HCT116 (cell line): ENCODE results near the gene CNKSR3. TPM values are rescaled to one million over a fixed set of nuclear protein-coding genes. Genes with fewer than 3 reads are reported as not detected.

ENCODE experiments used
- ATAC-seq: fragments of 200-7000 bp; cut with Tn5 transposase; 2 replicates; pipeline ENCODE4 v1.9.1; 2020; ENCODE audit warnings: mild to moderate bottlenecking, moderate library complexity
- BruUV-seq: library from RNA; stranded (reverse); fragments of 400-500 nt; replicated peaks from 2 replicates; lab custom pipeline; 2021; lab: Mats Ljungman, UMichigan
- CTCF ChIA-PET: fragments of 300-600 bp; sonication (Branson Sonifier 250); formaldehyde crosslinking; loops from one replicate; lab custom pipeline; 2021; ENCODE audit warnings: antibody characterized with exemption; lab: Charles Lee
- POLR2A ChIA-PET: fragments of 300-600, 350-600 bp; sonication (Branson Sonifier 250); formaldehyde crosslinking; loops from one replicate; lab custom pipeline; 2021; ENCODE audit warnings: antibody characterized with exemption; lab: Charles Lee
- RAD21 ChIA-PET, 2 experiments: fragments of 300-600 bp; sonication (Branson Sonifier 250); formaldehyde crosslinking; loops; one replicate each; lab custom pipeline; 2023; ENCODE audit warnings: low total read pairs in 2 of 2; ENCODE audit not compliant: uncharacterized antibody in 2 of 2, unreplicated experiment in 2 of 2, low non-redundant PET in 1 of 2; lab: Charles Lee
- DNase-seq: peaks from one replicate; pipeline ENCODE4 v3.0.0-alpha.2; 2010; ENCODE audit warnings: low read depth, low spot score
- H2AFZ ChIP-seq: fragments of 200-600 bp; shearing (Covaris generic), sonication (generic); 2 replicates; pipeline ENCODE4 v1.6.1; 2017; ENCODE audit warnings: low read depth, mixed run types, mixed read lengths, antibody characterized with exemption, low read length; ENCODE audit not compliant: poor library complexity, severe bottlenecking
- H3K27ac ChIP-seq: 2 replicates; pipeline ENCODE4 v1.5.1; 2012; ENCODE audit warnings: low read depth, low read length
- H3K27me3 ChIP-seq: fragments of 200-600 bp; sonication (generic); 2 replicates; pipeline ENCODE4 v1.6.1; 2016; ENCODE audit warnings: mixed run types, low read length, mixed read lengths; ENCODE audit not compliant: insufficient read depth
- H3K36me3 ChIP-seq, 2 experiments: fragments of 200-500 bp in 1 of 2; fragments of 200-600 bp in 1 of 2; sonication (Bioruptor generic) in 1 of 2; sonication (generic) in 1 of 2; 2 replicates each; pipeline versions ENCODE4 v1.5.1 to v1.6.1; 2014 to 2016; ENCODE audit warnings: low read length in 2 of 2, inconsistent platforms in 1 of 2, mixed read lengths in 1 of 2, mixed run types in 1 of 2; ENCODE audit not compliant: insufficient read depth in 2 of 2, control insufficient read depth in 1 of 2
- H3K4me1 ChIP-seq, 2 experiments: fragments of 200-600 bp in 1 of 2; sonication (generic) in 1 of 2; 2 replicates each; pipeline versions ENCODE4 v1.5.1 to v1.6.1; 2012 to 2017; ENCODE audit warnings: low read length in 2 of 2, inconsistent platforms in 1 of 2, mild to moderate bottlenecking in 1 of 2, mixed read lengths in 1 of 2, mixed run types in 1 of 2, moderate library complexity in 1 of 2; ENCODE audit not compliant: insufficient read depth in 2 of 2, control insufficient read depth in 1 of 2
- H3K4me2 ChIP-seq: fragments of 200-600 bp; sonication (generic); 2 replicates; pipeline ENCODE4 v1.6.1; 2017; ENCODE audit warnings: mixed run types, low read length, mixed read lengths
- H3K4me3 ChIP-seq, 2 experiments: fragments of 200-600 bp in 1 of 2; sonication (generic) in 1 of 2; replicated peaks in 1 of 2; 2 replicates each; pipeline ENCODE4 v1.5.1; 2011 to 2016; ENCODE audit warnings: low read length in 2 of 2, control low read depth in 1 of 2, low read depth in 1 of 2, mild to moderate bottlenecking in 1 of 2, mixed read lengths in 1 of 2, mixed run types in 1 of 2
- H3K79me2 ChIP-seq: fragments of 200-600 bp; sonication (generic); 2 replicates; pipeline ENCODE4 v1.6.1; 2017; ENCODE audit warnings: mild to moderate bottlenecking, mixed run types, low read length, moderate library complexity, mixed read lengths; ENCODE audit not compliant: insufficient read depth
- H3K9ac ChIP-seq: fragments of 200-600 bp; sonication (generic); 2 replicates; pipeline ENCODE4 v1.6.1; 2016; ENCODE audit warnings: low read length, mixed read lengths
- H3K9me2 ChIP-seq: fragments of 200-600 bp; sonication (generic), shearing (Covaris generic); 2 replicates; pipeline ENCODE4 v1.6.1; 2017; ENCODE audit warnings: mixed run types, mild to moderate bottlenecking, moderate library complexity; ENCODE audit not compliant: insufficient read depth
- H3K9me3 ChIP-seq, 2 experiments: fragments of 200-500 bp in 1 of 2; fragments of 200-600 bp in 1 of 2; sonication (Bioruptor generic) in 1 of 2; sonication (generic) in 1 of 2; 2 replicates each; pipeline ENCODE4 v1.6.1; 2014 to 2017; ENCODE audit warnings: low read length in 2 of 2, mixed read lengths in 2 of 2, inconsistent platforms in 1 of 2, low read depth in 1 of 2, mild to moderate bottlenecking in 1 of 2, mixed run types in 1 of 2, moderate library complexity in 1 of 2; ENCODE audit not compliant: control insufficient read depth in 1 of 2, insufficient read depth in 1 of 2
- H4K20me1 ChIP-seq: fragments of 200-600 bp; sonication (generic), shearing (Covaris generic); 2 replicates; pipeline ENCODE4 v1.6.1; 2017; ENCODE audit warnings: mixed run types, mild to moderate bottlenecking, moderate library complexity; ENCODE audit not compliant: insufficient read depth
- EGR1 ChIP-seq: IDR thresholded peaks from 2 replicates; pipeline ENCODE4 v1.6.1; 2012; ENCODE audit warnings: low read depth
- ELF1 ChIP-seq: IDR thresholded peaks from 2 replicates; pipeline ENCODE4 v1.6.1; 2012; ENCODE audit warnings: low read depth, borderline replicate concordance
- EZH2 ChIP-seq: fragments of 200-600 bp; sonication (generic); IDR thresholded peaks from 2 replicates; pipeline ENCODE4 v1.6.1; 2017; ENCODE audit warnings: antibody characterized with exemption, mixed run types
- FOSL1 ChIP-seq: IDR thresholded peaks from 2 replicates; pipeline ENCODE4 v1.6.1; 2012; ENCODE audit warnings: low read depth
- JUND ChIP-seq: IDR thresholded peaks from 2 replicates; pipeline ENCODE4 v1.6.1; 2012
- REST ChIP-seq: IDR thresholded peaks from 2 replicates; pipeline ENCODE4 v1.6.1; 2012; ENCODE audit warnings: low read depth
- SIN3A ChIP-seq: IDR thresholded peaks from 2 replicates; pipeline ENCODE4 v1.6.1; 2012; ENCODE audit warnings: low read depth
- SP1 ChIP-seq: IDR thresholded peaks from 2 replicates; pipeline ENCODE4 v1.6.1; 2012; ENCODE audit warnings: low read depth
- ZBTB33 ChIP-seq: IDR thresholded peaks from 2 replicates; pipeline ENCODE4 v1.6.1; 2011; ENCODE audit warnings: mild to moderate bottlenecking, low read length, moderate library complexity; ENCODE audit not compliant: insufficient replicate concordance; ENCODE audit errors: extremely low read depth
- ZFX ChIP-seq: fragments of 450-650 bp; IDR thresholded peaks from 2 replicates; pipeline ENCODE4 v1.6.1; 2017
- ZNF274 ChIP-seq: fragments of 200-500 bp; sonication (Bioruptor generic); IDR thresholded peaks from 2 replicates; pipeline ENCODE4 v1.6.1; 2014; ENCODE audit warnings: mild to moderate bottlenecking, low read depth, low read length, inconsistent platforms
- intact Hi-C: fragments of 100-400 bp; cut with micrococcal nuclease; formaldehyde crosslinking; loops from 2 replicates; pipeline ENCODE4 v1.10.0; 2022
- total RNA-seq: library from RNA; stranded (reverse); gene quantifications from one replicate; pipeline ENCODE4 v1.2.1, GENCODE V29; 2021; ENCODE audit not compliant: unreplicated experiment

The CNKSR3 gene
- total RNA-seq, 1 experiment from 2014 or later = 15.4 TPM

GRCh38 chr6:154360476-154360875 lies 150.0 kb downstream of the CNKSR3 start:
- H3K9me3 ChIP-seq = no peaks in the 10 kb centered on the region
- H4K20me1 ChIP-seq = no peaks in the 10 kb centered on the region
- POLR2A ChIA-PET = no interaction called here
- no peak overlapping the region for H3K27ac ChIP-seq
- CTCF ChIA-PET = no interaction called here
- no peak overlapping the region for H3K9ac ChIP-seq
- no peak overlapping the region for H3K4me2 ChIP-seq
- H2AFZ ChIP-seq = no peak overlapping the region
- DNase-seq = no peak
- RAD21 ChIA-PET = no interaction called here
- H3K36me3 ChIP-seq = no peaks in the 10 kb centered on the region
- TF ChIP-seq SIN3A = no peak
- TF ChIP-seq ZBTB33 = no peak
- TF ChIP-seq FOSL1 = no peak
- no peak for TF ChIP-seq EGR1
- no peak for TF ChIP-seq JUND
- no peak for TF ChIP-seq SP1
- TF ChIP-seq EZH2 = no peak
- TF ChIP-seq, all 23 proteins: peak for 0
- Histone ChIP-seq H3K4me3 (no peak overlapping the region), H3K9me2 (no peaks in the 10 kb centered on the region), H3K79me2 (no peaks in the 10 kb centered on the region), H3K27me3 (no peaks in the 10 kb centered on the region), H3K4me1 (peaks cover 0 to 7% of the 10 kb centered on the region in 2 experiments; a peak in 1 of 4 replicates)
- ATAC-seq = no peak
- intact Hi-C loops = no loop called here
- no TSS peak for BruUV-seq

GRCh38 chr6:154359679-154360078 lies 150.8 kb downstream of the CNKSR3 start:
- ATAC-seq (no peak), DNase-seq (no peak)
- no peaks in the 10 kb centered on the region for H3K9me3 ChIP-seq
- no peaks in the 10 kb centered on the region for H3K36me3 ChIP-seq
- RAD21 ChIA-PET = no interaction called here
- intact Hi-C loops = no loop called here
- H3K9ac ChIP-seq = no peak overlapping the region
- H4K20me1 ChIP-seq = no peaks in the 10 kb centered on the region
- POLR2A ChIA-PET = no interaction called here
- peaks cover 0 to 7% of the 10 kb centered on the region in 2 experiments; a peak in 1 of 4 replicates for H3K4me1 ChIP-seq
- H3K27ac ChIP-seq = no peak overlapping the region
- TF ChIP-seq ZFX (no peak), JUND (no peak), REST (no peak), ELF1 (no peak), ZNF274 (no peak), SP1 (no peak)
- H3K9me2 ChIP-seq = no peaks in the 10 kb centered on the region
- H3K79me2 ChIP-seq = no peaks in the 10 kb centered on the region
- no TSS peak for BruUV-seq
- H3K27me3 ChIP-seq = no peaks in the 10 kb centered on the region
- H3K4me3 ChIP-seq = no peak overlapping the region
- no peak overlapping the region for H3K4me2 ChIP-seq
- no peak overlapping the region for H2AFZ ChIP-seq
- CTCF ChIA-PET = no interaction called here
